HG03060 (cell line): ENCODE measurements around the gene CELF4.

Experiments
- ATAC-seq: cut with Tn5 transposase; IDR thresholded peaks from one replicate; pipeline ENCODE4 v1.9.1; 2021; ENCODE audit warnings: low read depth, moderate number of reproducible peaks; ENCODE audit not compliant: unreplicated experiment

CELF4 gene

GRCh38 chr18:37501136-37501535 is 64.5 kb downstream of the CELF4 start:
- ATAC-seq, result no peak

- no peak for ATAC-seq
These were observed 65.7 kb downstream of the CELF4 start for GRCh38 chr18:37499913-37500312.

- no peak for ATAC-seq
These were observed 66.6 kb downstream of the CELF4 start for GRCh38 chr18:37499044-37499443.

- no peak for ATAC-seq
These were observed 67.6 kb downstream of the CELF4 start for GRCh38 chr18:37497853-37498518.

- no peak for ATAC-seq
These were observed 69.0 kb downstream of the CELF4 start for GRCh38 chr18:37496568-37496967.

GRCh38 chr18:37495354-37495753 is 70.2 kb downstream of the CELF4 start:
- ATAC-seq, result no peak

GRCh38 chr18:37494406-37494805 is 71.2 kb downstream of the CELF4 start:
- ATAC-seq, result no peak

- ATAC-seq, result no peak
These were observed 72.2 kb downstream of the CELF4 start for GRCh38 chr18:37493352-37493935.

- no peak for ATAC-seq
These were observed 72.6 kb downstream of the CELF4 start for GRCh38 chr18:37492952-37493351.

GRCh38 chr18:37491526-37491925 is 74.1 kb downstream of the CELF4 start:
- no peak for ATAC-seq

- ATAC-seq, result no peak
These were observed 75.6 kb downstream of the CELF4 start for GRCh38 chr18:37489998-37490397.

GRCh38 chr18:37489011-37489410 is 76.6 kb downstream of the CELF4 start:
- ATAC-seq, result no peak

- no peak for ATAC-seq
These were observed 78.2 kb downstream of the CELF4 start for GRCh38 chr18:37487400-37487867.

- no peak for ATAC-seq
These were observed 78.8 kb downstream of the CELF4 start for GRCh38 chr18:37486848-37487247.

- no peak for ATAC-seq
These were observed 80.4 kb downstream of the CELF4 start for GRCh38 chr18:37484983-37485834.

- ATAC-seq, result no peak
These were observed 81.4 kb downstream of the CELF4 start for GRCh38 chr18:37483984-37484819.

- no peak for ATAC-seq
These were observed 82.2 kb downstream of the CELF4 start for GRCh38 chr18:37483221-37483971.

GRCh38 chr18:37482433-37482832 is 83.2 kb downstream of the CELF4 start:
- ATAC-seq, result no peak

- no peak for ATAC-seq
These were observed 83.6 kb downstream of the CELF4 start for GRCh38 chr18:37482002-37482401.

- no peak for ATAC-seq
These were observed 84.1 kb downstream of the CELF4 start for GRCh38 chr18:37481491-37481890.
